Liver (tissue), 9 donors: Measurements from ENCODE around the gene JAK1. TPM values are rescaled to one million over a fixed set of nuclear protein-coding genes. Genes with fewer than 3 reads are reported as not detected.

Experiments
- DNase-seq: peaks from one replicate; pipeline ENCODE4 v3.0.0-alpha.2; 2017; ENCODE audit warnings: low spot score
- H3K27ac ChIP-seq, 2 donors: one replicate each; pipeline ENCODE4 v1.7.0; 2013; ENCODE audit warnings: inconsistent platforms in 2 of 2, low read length in 2 of 2, control low read depth in 1 of 2, low read depth in 1 of 2, mild to moderate bottlenecking in 1 of 2
- H3K27me3 ChIP-seq, 4 donors: one replicate each; pipeline versions ENCODE4 v1.6.1 to v1.7.0; 2013; ENCODE audit warnings: low read length in 3 of 4, inconsistent platforms in 1 of 4, mild to moderate bottlenecking in 1 of 4, moderate library complexity in 1 of 4; ENCODE audit not compliant: control insufficient read depth in 4 of 4, insufficient read depth in 4 of 4
- H3K36me3 ChIP-seq, 4 donors: one replicate each; pipeline versions ENCODE4 v1.6.1 to v1.7.0; 2013; ENCODE audit warnings: low read length in 3 of 4, mild to moderate bottlenecking in 3 of 4, low read depth in 1 of 4, moderate library complexity in 1 of 4; ENCODE audit not compliant: control insufficient read depth in 4 of 4, insufficient read depth in 3 of 4
- H3K4me1 ChIP-seq, 4 donors: one replicate each; pipeline versions ENCODE4 v1.6.1 to v1.7.0; 2013; ENCODE audit warnings: low read length in 3 of 4, mild to moderate bottlenecking in 3 of 4, moderate library complexity in 1 of 4; ENCODE audit not compliant: control insufficient read depth in 4 of 4, insufficient read depth in 4 of 4
- H3K4me3 ChIP-seq, 3 donors: one replicate each; pipeline versions ENCODE4 v1.6.1 to v1.7.0; 2013; ENCODE audit warnings: low read length in 3 of 3, control low read depth in 1 of 3, low read depth in 1 of 3, mild to moderate bottlenecking in 1 of 3
- H3K9ac ChIP-seq, 2 donors: one replicate each; pipeline ENCODE4 v1.7.0; 2013; ENCODE audit warnings: low read length in 2 of 2, mild to moderate bottlenecking in 2 of 2, moderate library complexity in 2 of 2, control low read depth in 1 of 2, low read depth in 1 of 2
- H3K9me3 ChIP-seq, 4 donors: one replicate each; pipeline versions ENCODE4 v1.6.1 to v1.7.0; 2013; ENCODE audit warnings: low read length in 3 of 4; ENCODE audit not compliant: control insufficient read depth in 4 of 4
- EGR1 ChIP-seq, 2 donors: IDR thresholded peaks; 2 replicates each; pipeline ENCODE4 v1.6.1; 2016 to 2018; ENCODE audit warnings: antibody characterized with exemption in 2 of 2, low read depth in 2 of 2
- FOXA1 ChIP-seq: IDR thresholded peaks from 2 replicates; pipeline ENCODE4 v1.6.1; 2016; ENCODE audit warnings: antibody characterized with exemption
- FOXA2 ChIP-seq: IDR thresholded peaks from 2 replicates; pipeline ENCODE4 v1.6.1; 2016; ENCODE audit warnings: antibody characterized with exemption
- GABPA ChIP-seq, 2 donors: IDR thresholded peaks in 1 of 2; conservative IDR thresholded peaks in 1 of 2; 2 replicates each; pipeline ENCODE4 v1.6.1; 2016; ENCODE audit warnings: antibody characterized with exemption in 2 of 2, mild to moderate bottlenecking in 1 of 2, moderate library complexity in 1 of 2
- HNF4A ChIP-seq, 2 donors: conservative IDR thresholded peaks; 2 replicates each; pipeline ENCODE4 v1.6.1; 2016; ENCODE audit warnings: antibody characterized with exemption in 2 of 2, mild to moderate bottlenecking in 2 of 2
- HNF4G ChIP-seq: IDR thresholded peaks from 2 replicates; pipeline ENCODE4 v1.6.1; 2016; ENCODE audit warnings: antibody characterized with exemption
- JUND ChIP-seq, 2 donors: IDR thresholded peaks; 2 replicates each; pipeline ENCODE4 v1.6.1; 2016; ENCODE audit warnings: antibody characterized with exemption in 2 of 2
- MAX ChIP-seq: IDR thresholded peaks from 2 replicates; pipeline ENCODE4 v1.6.1; 2016; ENCODE audit warnings: antibody characterized with exemption
- NR2F2 ChIP-seq: IDR thresholded peaks from 2 replicates; pipeline ENCODE4 v1.6.1; 2016; ENCODE audit warnings: antibody characterized with exemption
- REST ChIP-seq: IDR thresholded peaks from 2 replicates; pipeline ENCODE4 v1.6.1; 2016; ENCODE audit warnings: antibody characterized with exemption, mild to moderate bottlenecking
- RXRA ChIP-seq, 2 donors: IDR thresholded peaks; 2 replicates each; pipeline ENCODE4 v1.6.1; 2017 to 2018; ENCODE audit warnings: antibody characterized with exemption in 2 of 2, mild to moderate bottlenecking in 1 of 2
- SP1 ChIP-seq: IDR thresholded peaks from 2 replicates; pipeline ENCODE4 v1.6.1; 2018; ENCODE audit warnings: antibody characterized with exemption, mild to moderate bottlenecking
- TAF1 ChIP-seq: conservative IDR thresholded peaks from 2 replicates; pipeline ENCODE4 v1.6.1; 2016; ENCODE audit warnings: antibody characterized with exemption, mild to moderate bottlenecking
- YY1 ChIP-seq: IDR thresholded peaks from 2 replicates; pipeline ENCODE4 v1.6.1; 2016; ENCODE audit warnings: antibody characterized with exemption, mild to moderate bottlenecking
- ZBTB33 ChIP-seq: IDR thresholded peaks from 2 replicates; pipeline ENCODE4 v1.6.1; 2016; ENCODE audit warnings: antibody characterized with exemption
- WGBS: extraction: QIAGEN DNeasy Blood & Tissue Kit; methylation state at CpG from one replicate; pipeline ENCODE4 v1.1.7; 2013; 5-methylcytosine and 5-hydroxymethylcytosine counted together
- polyA plus RNA-seq, 2 donors: library from polyadenylated mRNA; stranded (reverse) in 1 of 2; unstranded in 1 of 2; fragments of 200-250 nt in 1 of 2; fragments of >200 nt in 1 of 2; fragmentation: Nextera tagmentation in 1 of 2; extraction: Ambion mirVana in 1 of 2; gene quantifications; one replicate each; pipeline versions ENCODE4 v1.2.1 to v1.2.3, GENCODE V29; 2013 to 2015
- total RNA-seq, 2 donors: library from RNA; depleted of rRNA; stranded (reverse); fragments of >200 nt; gene quantifications; one replicate each; pipeline ENCODE4 v1.2.3, GENCODE V29; 2014
- TF ChIP-seq, protein P1 (sequence below): IDR thresholded peaks from 2 replicates; pipeline ENCODE4 v1.6.1; 2016; ENCODE audit warnings: antibody characterized with exemption
- TF ChIP-seq, protein P2 (sequence below): fragments of 150-350 bp; IDR thresholded peaks from 2 replicates; pipeline ENCODE4 v1.5.1; 2017; ENCODE audit warnings: improper control_type of control experiment, low read depth, low read length; ENCODE audit not compliant: missing input control
- donor health status: healthy.
- donor health status: healthy.
- donor health status: healthy.
- donor health status: healthy.
- donor health status: healthy.

The JAK1 gene
- total and polyA plus RNA-seq, 4 donors: 24.1 to 68.6 (median 34.5) TPM

GRCh38 chr1:64885648-64886047, 80.7 kb downstream of the JAK1 start:
- Histone ChIP-seq H3K9ac (no peak overlapping the region), H3K4me3 (no peak overlapping the region), H3K36me3 (peaks cover 0 to 15% (median 8%) of the 10 kb centered on the region in 4 donors), H3K27ac (no peak overlapping the region), H3K9me3 (no peaks in the 10 kb centered on the region), H3K4me1 (peaks cover 0 to 6% (median 0%) of the 10 kb centered on the region in 4 donors), H3K27me3 (no peaks in the 10 kb centered on the region)
- TF ChIP-seq GABPA (IDR thresholded peaks at IDR 0.05 in 1 of 2, conservative IDR thresholded peaks at IDR 0.05 in 1 of 2): no peak
- TF ChIP-seq, protein P1, sequence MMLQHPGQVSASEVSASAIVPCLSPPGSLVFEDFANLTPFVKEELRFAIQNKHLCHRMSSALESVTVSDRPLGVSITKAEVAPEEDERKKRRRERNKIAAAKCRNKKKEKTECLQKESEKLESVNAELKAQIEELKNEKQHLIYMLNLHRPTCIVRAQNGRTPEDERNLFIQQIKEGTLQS: no peak
- no peak for TF ChIP-seq TAF1
- TF ChIP-seq EGR1 (IDR thresholded peaks at IDR 0.05; ENCODE audit: low read depth in 2 of 2): no peak
- no peak for TF ChIP-seq FOXA1
- TF ChIP-seq NR2F2: no peak
- TF ChIP-seq MAX: no peak
- TF ChIP-seq RXRA (IDR thresholded peaks at IDR 0.05): no peak
- DNase-seq: no peak
- 97% methylated on average over 6 of the region's 6 CpGs for WGBS

- WGBS: 87% methylated on average over 5 of the region's 5 CpGs
- H3K9ac ChIP-seq: no peak overlapping the region
- TF ChIP-seq SP1 (no peak), MAX (no peak), GABPA (IDR thresholded peaks at IDR 0.05 in 1 of 2, conservative IDR thresholded peaks at IDR 0.05 in 1 of 2) (no peak), JUND (IDR thresholded peaks at IDR 0.05) (no peak), HNF4G (no peak), FOXA1 (no peak), YY1 (no peak), FOXA2 (no peak), RXRA (IDR thresholded peaks at IDR 0.05) (no peak), ZBTB33 (no peak)
- peaks cover 0 to 15% (median 8%) of the 10 kb centered on the region in 4 donors for H3K36me3 ChIP-seq
- no peak overlapping the region for H3K27ac ChIP-seq
- DNase-seq: no peak
- no peaks in the 10 kb centered on the region for H3K9me3 ChIP-seq
- no peaks in the 10 kb centered on the region for H3K27me3 ChIP-seq
- H3K4me1 ChIP-seq: peaks cover 0 to 4% (median 0%) of the 10 kb centered on the region in 4 donors
- H3K4me3 ChIP-seq: no peak overlapping the region
Measured at GRCh38 chr1:64884261-64885040, 81.9 kb downstream of the JAK1 start.

DNA sequence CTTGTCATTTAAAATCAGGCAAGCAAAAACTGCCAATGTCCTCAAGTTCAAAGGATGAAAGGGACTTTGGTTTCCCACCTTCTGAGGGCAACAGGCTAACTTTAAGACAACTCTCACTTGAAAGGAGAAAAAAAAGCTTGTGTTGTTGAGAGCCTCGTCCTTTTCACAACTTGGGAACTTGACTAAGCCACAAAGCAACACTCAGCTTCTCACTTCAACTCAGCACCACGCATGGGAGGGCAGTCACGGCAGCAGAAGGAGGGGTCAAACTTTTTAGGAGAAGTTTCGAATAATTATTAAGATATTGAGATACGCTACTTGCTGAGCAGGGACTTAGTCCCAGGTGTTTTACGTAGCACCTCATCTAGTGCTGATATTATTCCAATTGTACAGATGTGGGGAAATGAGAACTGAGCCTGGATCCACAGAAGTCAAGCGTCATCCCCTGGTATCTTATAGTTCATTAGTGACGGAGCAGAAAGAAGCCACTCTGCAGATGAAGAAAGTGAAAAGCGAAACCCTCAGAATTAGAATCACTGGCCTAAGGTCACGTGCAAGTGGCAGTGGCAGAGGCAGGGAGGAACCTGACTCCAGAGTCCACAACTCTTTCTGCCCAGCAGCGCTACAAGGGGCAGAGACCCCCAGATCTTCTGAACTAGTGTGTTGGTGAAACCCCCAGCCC, 83.6 kb downstream of the JAK1 start:
- Histone ChIP-seq H3K4me3 (no peak overlapping the region), H3K36me3 (peaks cover 0 to 23% (median 14%) of the 10 kb centered on the region in 4 donors), H3K9me3 (no peaks in the 10 kb centered on the region), H3K4me1 (peaks cover 0 to 2% (median 0%) of the 10 kb centered on the region in 4 donors), H3K27ac (no peak overlapping the region), H3K27me3 (no peaks in the 10 kb centered on the region), H3K9ac (no peak overlapping the region)
- TF ChIP-seq HNF4A (conservative IDR thresholded peaks at IDR 0.05) (no peak), REST (no peak), NR2F2 (no peak)
- TF ChIP-seq, protein P2, sequence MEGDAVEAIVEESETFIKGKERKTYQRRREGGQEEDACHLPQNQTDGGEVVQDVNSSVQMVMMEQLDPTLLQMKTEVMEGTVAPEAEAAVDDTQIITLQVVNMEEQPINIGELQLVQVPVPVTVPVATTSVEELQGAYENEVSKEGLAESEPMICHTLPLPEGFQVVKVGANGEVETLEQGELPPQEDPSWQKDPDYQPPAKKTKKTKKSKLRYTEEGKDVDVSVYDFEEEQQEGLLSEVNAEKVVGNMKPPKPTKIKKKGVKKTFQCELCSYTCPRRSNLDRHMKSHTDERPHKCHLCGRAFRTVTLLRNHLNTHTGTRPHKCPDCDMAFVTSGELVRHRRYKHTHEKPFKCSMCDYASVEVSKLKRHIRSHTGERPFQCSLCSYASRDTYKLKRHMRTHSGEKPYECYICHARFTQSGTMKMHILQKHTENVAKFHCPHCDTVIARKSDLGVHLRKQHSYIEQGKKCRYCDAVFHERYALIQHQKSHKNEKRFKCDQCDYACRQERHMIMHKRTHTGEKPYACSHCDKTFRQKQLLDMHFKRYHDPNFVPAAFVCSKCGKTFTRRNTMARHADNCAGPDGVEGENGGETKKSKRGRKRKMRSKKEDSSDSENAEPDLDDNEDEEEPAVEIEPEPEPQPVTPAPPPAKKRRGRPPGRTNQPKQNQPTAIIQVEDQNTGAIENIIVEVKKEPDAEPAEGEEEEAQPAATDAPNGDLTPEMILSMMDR: no peak
- no peak for DNase-seq
- WGBS: 92% methylated on average over 11 of the region's 11 CpGs
